HFFc6 (cell line): ENCODE measurements around the gene ZNF618. TPM values are rescaled to one million over a fixed set of nuclear protein-coding genes. Genes with fewer than 3 reads are reported as not detected.

Experiments used
- DNase-seq: peaks from one replicate; pipeline ENCODE4 v3.0.0-alpha.2; 2018
- H3K27ac Mint-ChIP-seq: 2 replicates; pipeline ENCODE4 v1.8.0; 2020; ENCODE audit warnings: mild to moderate bottlenecking, mixed read lengths
- H3K27me3 Mint-ChIP-seq: 2 replicates; pipeline ENCODE4 v1.8.0; 2021; ENCODE audit warnings: mild to moderate bottlenecking, moderate library complexity, mixed read lengths; ENCODE audit not compliant: insufficient read depth
- H3K36me3 Mint-ChIP-seq: 2 replicates; pipeline ENCODE4 v1.8.0; 2021; ENCODE audit warnings: low read depth, mixed read lengths
- H3K4me1 Mint-ChIP-seq: 2 replicates; pipeline ENCODE4 v1.8.0; 2020; ENCODE audit warnings: low read depth, mixed read lengths
- H3K4me3 Mint-ChIP-seq: 2 replicates; pipeline ENCODE4 v1.8.0; 2020; ENCODE audit warnings: mild to moderate bottlenecking, moderate library complexity, mixed read lengths
- H3K9me3 Mint-ChIP-seq: 2 replicates; pipeline ENCODE4 v1.8.0; 2020; ENCODE audit warnings: mild to moderate bottlenecking, mixed read lengths
- CTCF ChIP-seq: fragments of 200-600 bp; sonication (generic); IDR thresholded peaks from 2 replicates; pipeline ENCODE4 v1.5.0; 2021; ENCODE audit warnings: antibody characterized with exemption, mild to moderate bottlenecking
- total RNA-seq, 6 experiments: library from RNA; stranded (reverse); fragmentation: NEBNext Ultra II Directional; extraction: Animal tissue kit (Norgen Biotek cat#: 25700); gene quantifications; 2 replicates in 1 of 6; 3 replicates in 5 of 6; pipeline ENCODE4 v1.2.3, GENCODE V29; 2021

Gene ZNF618
- total RNA-seq, 6 experiments from 2014 or later: 9.4 to 13.6 (median 11.5) TPM

GRCh38 chr9:113915817-113916434 is 39.8 kb downstream of the ZNF618 start:
- Mint-ChIP-seq H3K27ac (no peak overlapping the region), H3K4me3 (no peak overlapping the region), H3K9me3 (no peaks in the 10 kb centered on the region), H3K4me1 (peaks cover 1% of the 10 kb centered on the region), H3K36me3 (0 out of 2 replicates have a peak, but pooled peaks cover 5% of the 10 kb centered on the region), H3K27me3 (peaks cover 2% of the 10 kb centered on the region; the same call in 1 of the 2 replicates)
- DNase-seq: no peak
- TF ChIP-seq CTCF: no peak

- Mint-ChIP-seq H3K27ac (no peak overlapping the region), H3K9me3 (no peaks in the 10 kb centered on the region), H3K4me3 (no peak overlapping the region), H3K27me3 (peaks cover 2% of the 10 kb centered on the region; the same call in 1 of the 2 replicates), H3K4me1 (peaks cover 11% of the 10 kb centered on the region), H3K36me3 (peaks cover 7% of the 10 kb centered on the region)
- TF ChIP-seq CTCF: no peak
- DNase-seq: no peak
These were observed 40.8 kb downstream of the ZNF618 start for GRCh38 chr9:113916931-113917330.

GRCh38 chr9:113918697-113919350 is 42.7 kb downstream of the ZNF618 start:
- Mint-ChIP-seq H3K27me3 (no peaks in the 10 kb centered on the region), H3K9me3 (peaks cover 7% of the 10 kb centered on the region; the same call in 1 of the 2 replicates)

GRCh38 chr9:113919382-113919781 is 43.3 kb downstream of the ZNF618 start:
- no peak for DNase-seq
- H3K27ac Mint-ChIP-seq: no peak overlapping the region
- H3K36me3 Mint-ChIP-seq: peaks cover 29% of the 10 kb centered on the region
- peaks cover 17% of the 10 kb centered on the region for H3K4me1 Mint-ChIP-seq
- H3K27me3 Mint-ChIP-seq: no peaks in the 10 kb centered on the region
- no peak overlapping the region for H3K4me3 Mint-ChIP-seq
- TF ChIP-seq CTCF: no peak
- H3K9me3 Mint-ChIP-seq: peaks cover 7% of the 10 kb centered on the region; the same call in 1 of the 2 replicates

More at GRCh38 chr9:113918697-113919350, 42.7 kb downstream of the ZNF618 start:
- Mint-ChIP-seq H3K27ac (no peak overlapping the region), H3K4me1 (peaks cover 17% of the 10 kb centered on the region), H3K36me3 (peaks cover 25% of the 10 kb centered on the region), H3K4me3 (no peak overlapping the region)
- TF ChIP-seq CTCF: no peak
- DNase-seq: no peak

- TF ChIP-seq CTCF: no peak
- no peaks in the 10 kb centered on the region for H3K27me3 Mint-ChIP-seq
- peaks cover 7% of the 10 kb centered on the region; the same call in 1 of the 2 replicates for H3K9me3 Mint-ChIP-seq
- peaks cover 17% of the 10 kb centered on the region for H3K4me1 Mint-ChIP-seq
- H3K36me3 Mint-ChIP-seq: peaks cover 34% of the 10 kb centered on the region
- H3K4me3 Mint-ChIP-seq: no peak overlapping the region
- no peak overlapping the region for H3K27ac Mint-ChIP-seq
- no peak for DNase-seq
These were observed 43.8 kb downstream of the ZNF618 start for GRCh38 chr9:113919871-113920270.
